NCI-H146 treated with DMSO at 0.1 percent for 48 hours (cell line): ENCODE results near the gene ABHD1.
A peak's percentile ranks its signal among the peaks of the same experiment; 100 is the strongest.
"Not testable (repeated sequence)": the region's sequence is repeated elsewhere in the genome, so short reads cannot be mapped to it uniquely, and the experiment has no call there.

ENCODE experiments used
- DNase-seq: peaks from one replicate; lab custom pipeline; 2025; ENCODE audit not compliant: unreplicated experiment; lab: John Stamatoyannopoulos, UW

The ABHD1 gene

DNA sequence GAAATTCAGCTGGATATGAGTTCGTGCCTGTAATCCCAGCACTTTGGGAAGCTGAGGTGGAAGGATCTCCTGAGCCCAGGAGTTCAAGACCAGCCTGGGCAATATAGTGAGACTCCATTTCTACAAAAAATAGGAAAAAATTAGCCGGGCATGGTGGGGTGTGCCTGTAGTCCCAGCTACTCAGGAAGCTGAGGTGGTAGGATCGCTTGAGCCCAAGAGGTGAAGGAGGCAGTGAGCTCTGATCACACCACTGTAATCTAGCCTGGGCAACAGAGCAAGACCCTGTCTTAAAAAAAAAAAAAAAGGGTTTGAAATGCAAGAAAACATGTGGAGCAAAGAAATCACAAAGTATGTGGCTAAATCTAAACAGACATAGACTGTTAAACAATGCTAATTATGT, 14.5 kb upstream of the ABHD1 start:
- no peak for DNase-seq

DNA sequence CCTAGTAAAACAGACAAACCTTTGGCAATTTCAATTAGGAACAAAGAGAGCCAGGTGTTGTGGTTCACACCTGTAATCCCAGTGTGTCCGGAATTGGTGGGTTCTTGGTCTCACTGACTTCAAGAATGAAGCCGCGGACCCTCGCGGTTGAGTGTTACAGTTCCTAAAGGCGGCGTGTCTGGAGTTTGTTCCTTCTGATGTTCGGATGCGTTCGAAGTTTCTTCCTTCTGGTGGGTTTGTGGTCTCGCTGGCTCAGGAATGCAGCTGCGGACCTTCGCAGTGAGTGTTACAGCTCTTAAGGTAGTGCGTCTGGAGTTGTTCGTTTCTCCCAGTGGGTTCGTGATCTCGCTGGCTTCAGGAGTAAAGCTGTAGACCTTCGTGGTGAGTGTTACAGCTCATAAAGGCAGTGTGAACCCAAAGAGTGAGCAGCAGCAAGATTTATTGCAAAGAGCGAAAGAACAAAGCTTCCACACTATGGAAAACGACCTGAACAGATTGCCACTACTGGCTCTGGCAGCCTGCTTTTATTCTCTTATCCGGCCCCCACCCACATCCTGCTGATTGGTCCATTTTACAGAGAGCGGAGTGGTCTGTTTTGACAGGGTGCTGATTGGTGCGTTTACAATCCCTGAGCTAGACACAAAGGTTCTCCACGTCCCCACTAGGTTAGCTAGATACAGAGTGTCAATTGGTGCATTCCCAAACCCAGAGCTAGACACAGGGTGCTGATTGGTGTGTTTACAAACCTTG, 12.8 kb upstream of the ABHD1 start:
- DNase-seq: not testable (repeated sequence)

DNA sequence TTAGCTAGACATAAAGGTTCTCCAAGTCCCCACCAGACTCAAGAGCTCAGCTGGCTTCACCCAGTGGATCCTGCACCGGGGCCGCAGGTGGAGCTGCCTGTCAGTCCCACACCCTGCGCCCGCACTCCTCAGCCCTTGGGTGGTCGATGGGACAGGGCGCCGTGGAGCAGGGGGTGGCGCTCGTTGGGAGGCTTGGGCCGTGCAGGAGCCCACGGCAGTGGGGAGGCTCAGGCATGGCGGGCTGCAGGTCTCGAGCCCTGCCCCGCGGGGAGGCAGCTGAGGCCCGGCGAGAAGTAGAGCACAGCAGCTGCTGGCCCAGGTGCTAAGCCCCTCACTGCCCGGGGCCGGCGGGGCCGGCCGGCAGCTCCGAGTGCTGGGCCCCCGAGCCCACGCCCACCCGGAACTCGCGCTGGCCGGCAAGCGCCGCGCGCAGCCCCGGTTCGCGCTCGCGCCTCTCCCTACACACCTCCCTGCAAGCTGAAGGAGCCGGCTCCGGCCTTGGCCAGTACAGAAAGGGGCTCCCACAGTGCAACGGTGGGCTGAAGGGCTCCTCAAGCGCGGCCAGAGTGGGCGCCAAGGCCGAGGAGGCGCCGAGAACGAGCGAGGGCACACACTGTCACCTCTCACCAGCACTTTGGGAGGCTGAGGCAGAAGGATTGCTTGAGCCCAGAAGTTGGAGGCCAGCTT, 12.1 kb upstream of the ABHD1 start:
- DNase-seq: not testable (repeated sequence)

DNA sequence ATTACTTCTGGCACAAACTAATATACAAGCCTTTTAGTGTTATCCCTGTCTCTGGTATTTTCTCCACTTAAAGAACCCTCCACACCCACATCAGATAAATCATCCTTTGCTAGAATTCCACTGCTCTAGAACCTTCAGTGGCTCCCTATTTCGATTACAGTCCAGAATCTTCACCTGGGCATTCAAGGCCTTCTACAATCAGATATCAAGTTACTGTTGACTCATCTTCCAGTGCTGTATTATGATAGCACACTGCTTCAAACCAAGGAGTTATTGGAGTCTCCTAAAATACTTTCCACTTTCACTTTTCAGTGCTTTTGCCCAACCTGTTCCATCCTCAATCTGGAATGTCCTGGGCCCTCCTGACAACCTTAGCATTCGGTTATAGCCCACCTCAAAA, 8.1 kb upstream of the ABHD1 start:
- DNase-seq: no peak

DNA sequence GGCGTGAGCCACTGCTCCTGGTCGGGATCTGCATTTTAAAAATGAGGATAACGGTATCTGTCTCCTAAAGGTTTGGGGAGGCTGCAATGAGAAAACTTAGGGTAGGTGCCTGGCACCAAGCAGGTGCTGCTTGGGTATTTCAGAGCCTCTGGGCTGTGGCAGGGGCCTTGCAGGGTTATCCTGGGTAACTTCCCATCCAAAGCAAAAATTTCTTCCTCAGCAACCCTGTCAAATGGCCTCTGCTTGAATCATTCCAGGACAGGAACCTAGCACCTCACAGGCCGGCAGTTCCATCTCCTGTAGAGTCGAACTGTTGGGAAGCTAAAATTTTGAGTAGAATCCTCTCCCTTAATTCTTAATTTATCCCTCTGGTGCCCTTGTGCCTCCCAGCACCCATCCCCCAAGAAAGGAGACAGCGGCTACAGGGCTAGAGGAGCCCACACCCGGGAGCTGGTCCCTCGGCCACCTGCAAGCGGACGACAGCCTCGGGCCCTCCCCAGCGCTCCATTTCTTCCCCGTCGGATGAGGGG, 5.6 kb upstream of the ABHD1 start:
- DNase-seq: no peak

DNA sequence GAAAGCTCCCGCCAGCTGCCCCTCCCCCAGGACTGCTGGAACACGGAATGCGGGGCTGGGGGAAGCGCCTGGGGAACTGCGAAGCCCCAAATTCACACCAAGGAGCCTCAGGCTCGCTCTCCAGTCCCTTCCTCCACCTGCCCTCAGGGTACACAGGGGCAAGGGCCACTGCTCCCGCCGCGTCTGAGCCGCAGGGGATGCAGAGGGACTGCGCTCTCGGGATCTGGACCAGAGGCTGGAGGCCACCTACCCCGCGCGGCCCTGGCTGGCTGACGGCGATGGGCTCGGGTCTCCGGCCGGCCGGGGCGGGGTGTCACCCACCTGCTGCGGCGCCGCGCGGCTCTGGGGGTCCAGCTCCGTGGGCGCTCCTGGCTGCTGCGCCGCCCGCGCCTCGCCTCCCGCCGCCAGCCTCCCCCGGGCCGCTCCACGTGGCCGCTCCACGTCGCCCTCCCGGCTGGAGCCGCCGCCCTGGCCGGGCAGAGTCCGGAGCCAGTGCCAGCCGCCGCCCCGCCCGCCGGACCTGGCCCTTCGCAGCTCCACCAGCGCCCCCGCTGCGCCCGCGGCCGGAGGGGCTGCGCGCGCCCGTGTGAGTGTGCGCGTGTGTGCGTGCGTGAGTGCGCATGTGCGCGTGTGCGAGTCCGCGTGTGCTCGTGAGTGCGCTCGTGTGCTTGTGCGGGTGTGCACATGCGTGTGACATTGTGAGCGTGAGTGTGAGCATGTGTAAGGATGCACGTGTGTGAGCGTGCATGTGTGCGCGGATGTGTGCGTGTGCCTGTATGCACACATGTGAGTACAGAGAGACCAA, 4.9 kb upstream of the ABHD1 start, which contains the start of gene CGREF1:
Gene CGREF1, minus strand, starts transcription at position 604 of the 805 bp plus-strand sequence. CDS start 14,762 bp downstream, outside the sequence.
- DNase-seq: peak; percentile 26

DNA sequence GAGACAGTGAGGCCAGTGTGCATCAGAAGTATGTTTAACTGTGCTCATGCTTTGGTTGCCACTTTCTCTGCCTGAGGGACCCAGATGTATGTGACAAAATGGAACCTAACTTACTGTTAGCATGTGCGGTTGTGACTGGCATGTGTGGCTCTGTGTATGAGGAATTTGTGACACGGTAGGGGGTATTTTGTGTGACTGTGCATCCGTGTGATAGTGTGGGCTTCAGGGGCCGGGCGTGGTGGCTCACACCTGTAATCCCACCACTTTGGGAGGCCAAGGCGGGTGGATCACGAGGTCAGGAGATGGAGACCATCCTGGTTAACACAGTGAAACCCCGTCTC, 4.3 kb upstream of the ABHD1 start:
- not testable (repeated sequence) for DNase-seq

DNA sequence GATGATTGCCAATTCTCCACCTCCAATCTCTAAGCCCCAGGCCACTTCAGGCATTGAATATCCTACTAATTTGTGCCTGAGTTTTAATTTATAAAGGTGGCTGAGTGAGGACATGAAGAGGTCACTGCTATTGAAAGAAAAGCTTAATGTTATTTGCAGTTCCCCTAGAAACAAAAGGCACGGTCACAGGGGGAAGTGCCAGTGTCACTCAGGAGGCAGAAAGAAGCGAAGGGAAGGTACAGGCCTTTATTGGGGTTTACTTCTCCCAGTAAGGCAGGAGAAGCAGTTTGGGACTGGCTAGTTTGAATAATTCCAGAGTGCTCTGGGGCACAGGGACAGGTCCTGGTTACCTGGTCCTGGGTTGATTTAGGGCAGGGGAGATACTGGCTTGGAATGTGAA, 1.7 kb upstream of the ABHD1 start:
- DNase-seq: no peak

DNA sequence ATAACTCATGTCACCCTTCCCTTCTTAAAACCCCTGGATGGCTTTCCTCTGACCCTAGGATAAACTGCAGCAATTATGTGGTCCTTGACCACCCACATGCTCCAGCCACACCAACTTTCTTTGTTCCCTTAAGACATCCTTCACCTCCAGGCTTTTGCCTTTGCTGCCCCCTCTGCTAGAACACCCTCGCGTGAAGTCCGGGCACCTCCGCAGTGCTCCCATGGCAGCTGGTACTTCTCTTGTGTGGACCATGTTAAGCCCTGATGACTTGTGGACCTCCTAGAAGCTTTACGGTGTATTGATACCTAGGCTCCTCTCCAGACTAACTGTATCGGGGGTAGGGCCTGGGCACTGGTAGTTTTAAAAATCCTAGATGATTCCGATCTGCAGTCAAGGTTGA, 824 bp upstream of the ABHD1 start:
- DNase-seq: no peak

DNA sequence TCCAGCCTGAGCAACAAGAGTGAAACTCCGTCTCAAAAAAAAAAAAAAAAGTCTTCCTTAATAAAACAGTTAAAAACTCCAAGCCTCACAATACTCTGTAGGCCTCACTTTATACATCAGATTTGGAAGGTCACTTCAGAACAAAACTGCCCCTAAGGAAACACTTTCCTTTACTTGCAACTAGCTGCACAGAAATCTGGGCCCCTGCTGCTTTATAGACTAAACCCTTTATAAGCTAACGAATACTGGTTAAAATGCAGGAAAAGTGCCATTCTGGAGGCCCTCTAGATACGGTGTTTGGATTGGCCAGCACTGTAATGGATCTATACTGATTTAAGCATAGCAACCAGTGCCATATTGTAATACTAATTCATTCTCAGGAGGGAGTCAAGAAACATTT, 1.5 kb downstream of the ABHD1 start:
- DNase-seq: no peak

DNA sequence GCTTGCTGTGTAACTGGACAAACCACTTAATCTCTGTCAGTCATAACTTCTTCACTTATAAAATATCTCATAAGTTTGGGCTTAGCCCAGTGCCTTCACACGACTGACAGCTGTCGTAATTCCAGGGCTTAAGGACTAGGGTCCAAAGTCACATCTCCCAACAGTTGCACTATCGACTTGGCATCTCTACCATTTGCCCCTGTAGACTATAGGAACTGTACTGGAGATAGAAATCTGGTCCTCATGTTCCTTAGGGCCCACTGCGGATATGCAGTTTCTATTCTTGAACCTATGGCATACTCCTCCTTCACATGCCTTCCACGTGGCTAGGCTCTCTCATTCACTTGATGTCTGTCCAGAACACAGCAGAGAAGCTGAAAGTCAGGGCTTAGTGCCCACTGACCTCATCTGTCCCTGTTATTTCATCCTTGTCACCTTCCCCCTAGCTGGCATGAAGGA, 2.7 kb downstream of the ABHD1 start:
- no peak for DNase-seq

DNA sequence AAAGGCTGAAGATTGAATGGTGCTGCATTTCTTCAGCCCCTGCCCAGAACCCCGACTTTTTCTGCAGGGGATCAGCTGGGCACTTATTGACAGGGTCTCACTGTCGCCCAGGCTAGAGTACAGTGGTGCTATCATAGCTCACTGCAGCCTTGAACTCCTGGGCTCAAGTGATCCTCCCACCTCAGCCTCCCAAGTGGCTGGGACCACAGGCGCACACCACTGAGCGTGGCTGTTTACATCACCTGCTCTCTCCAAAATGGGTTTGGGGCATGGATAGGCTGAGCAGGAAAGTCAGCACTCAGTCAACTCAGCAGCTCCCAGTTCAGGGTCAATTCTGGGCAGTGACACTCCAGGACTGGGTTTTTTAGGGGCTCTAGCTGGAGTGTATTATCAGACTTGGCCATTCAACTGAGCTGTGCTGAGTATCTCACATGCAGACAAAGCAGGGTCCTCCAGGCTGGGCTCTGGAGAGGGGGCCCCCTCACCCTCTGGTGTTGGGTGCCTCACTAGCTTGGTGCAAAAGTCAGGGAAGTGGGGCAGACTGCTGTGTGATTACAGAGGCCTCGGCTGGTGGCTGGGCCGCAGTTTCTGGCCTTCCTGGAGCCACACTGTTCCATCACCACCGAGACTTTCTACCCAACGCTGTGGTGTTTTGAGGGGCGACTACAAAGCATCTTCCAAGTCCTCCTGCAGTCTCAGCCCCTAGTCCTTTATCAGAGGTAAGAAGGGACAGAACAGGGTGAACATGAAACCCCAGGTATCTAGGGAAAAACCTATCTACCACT, 4.5 kb downstream of the ABHD1 start:
- DNase-seq: no peak

DNA sequence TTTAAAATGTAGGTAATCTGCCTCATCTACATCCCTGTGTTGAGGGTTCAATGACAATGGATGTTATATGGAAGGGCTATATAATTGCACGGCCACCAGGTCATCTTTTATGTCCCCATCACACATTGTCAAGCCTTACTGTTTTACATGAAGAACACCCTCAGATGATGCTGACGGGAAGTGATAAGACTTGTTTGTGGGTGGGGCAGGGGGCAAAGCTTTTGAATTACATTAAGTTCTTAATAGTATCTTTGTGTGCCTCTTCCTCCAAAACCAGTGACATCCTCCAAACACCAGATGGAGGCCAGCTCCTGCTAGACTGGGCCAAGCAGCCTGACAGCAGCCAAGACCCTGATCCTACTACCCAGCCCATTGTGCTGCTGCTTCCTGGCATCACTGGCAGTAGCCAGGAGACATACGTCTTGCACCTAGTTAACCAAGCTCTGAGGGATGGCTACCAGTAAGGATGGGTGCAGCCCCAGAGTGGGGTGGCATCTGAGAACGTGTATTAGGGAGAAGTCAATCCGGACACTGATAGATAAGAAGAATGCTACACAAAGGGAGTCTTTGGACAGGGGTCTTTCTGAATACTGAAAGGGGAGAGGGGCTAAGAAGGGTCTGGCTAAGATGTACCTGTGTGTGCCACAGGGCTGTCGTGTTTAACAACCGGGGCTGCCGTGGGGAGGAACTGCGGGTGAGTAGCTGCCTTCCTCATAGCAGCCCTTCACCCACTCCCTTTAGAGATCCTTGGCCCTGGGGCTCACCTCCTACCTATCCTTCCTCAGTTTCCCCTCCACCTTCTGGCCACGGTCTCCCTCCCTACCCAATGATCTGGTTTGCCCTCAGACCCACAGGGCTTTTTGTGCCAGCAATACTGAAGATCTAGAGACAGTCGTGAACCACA, 5.3 kb downstream of the ABHD1 start:
- DNase-seq: no peak

DNA sequence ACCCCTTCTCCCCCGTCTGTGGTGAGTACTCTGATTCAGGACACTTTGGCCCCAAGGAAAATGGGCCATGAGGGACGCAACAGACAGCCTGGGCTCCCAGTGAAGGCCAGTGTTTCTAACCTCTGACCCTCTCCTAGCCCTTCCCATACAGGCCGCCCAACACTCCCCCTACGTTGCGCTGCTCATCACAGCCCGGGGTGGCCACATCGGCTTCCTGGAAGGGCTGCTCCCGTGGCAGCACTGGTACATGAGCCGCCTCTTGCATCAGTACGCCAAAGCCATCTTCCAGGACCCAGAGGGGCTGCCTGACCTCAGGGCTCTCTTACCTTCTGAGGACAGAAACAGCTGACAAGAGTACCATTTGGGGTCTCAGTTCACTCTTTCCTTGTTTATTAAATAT, 6.8 kb downstream of the ABHD1 start:
- no peak for DNase-seq

DNA sequence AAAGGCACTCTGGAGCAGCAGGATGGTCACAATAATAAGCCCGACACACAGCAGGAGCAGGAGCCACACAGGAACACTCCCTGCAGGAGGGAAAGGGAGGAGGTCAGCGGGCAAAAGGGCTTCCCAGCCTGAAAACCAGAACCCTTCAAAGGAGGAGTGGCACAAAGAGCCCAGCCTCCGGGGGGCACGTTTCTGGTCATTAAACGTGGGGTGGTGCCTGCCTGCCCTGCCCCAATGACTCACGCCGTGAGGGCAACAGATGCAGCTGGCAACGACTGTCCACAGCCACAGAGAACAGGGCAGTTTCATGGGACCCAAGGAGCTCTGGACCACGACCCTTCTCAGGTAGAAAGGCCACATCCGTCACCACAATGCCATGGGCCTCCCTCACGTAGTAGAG, 7.8 kb downstream of the ABHD1 start:
- no peak for DNase-seq

DNA sequence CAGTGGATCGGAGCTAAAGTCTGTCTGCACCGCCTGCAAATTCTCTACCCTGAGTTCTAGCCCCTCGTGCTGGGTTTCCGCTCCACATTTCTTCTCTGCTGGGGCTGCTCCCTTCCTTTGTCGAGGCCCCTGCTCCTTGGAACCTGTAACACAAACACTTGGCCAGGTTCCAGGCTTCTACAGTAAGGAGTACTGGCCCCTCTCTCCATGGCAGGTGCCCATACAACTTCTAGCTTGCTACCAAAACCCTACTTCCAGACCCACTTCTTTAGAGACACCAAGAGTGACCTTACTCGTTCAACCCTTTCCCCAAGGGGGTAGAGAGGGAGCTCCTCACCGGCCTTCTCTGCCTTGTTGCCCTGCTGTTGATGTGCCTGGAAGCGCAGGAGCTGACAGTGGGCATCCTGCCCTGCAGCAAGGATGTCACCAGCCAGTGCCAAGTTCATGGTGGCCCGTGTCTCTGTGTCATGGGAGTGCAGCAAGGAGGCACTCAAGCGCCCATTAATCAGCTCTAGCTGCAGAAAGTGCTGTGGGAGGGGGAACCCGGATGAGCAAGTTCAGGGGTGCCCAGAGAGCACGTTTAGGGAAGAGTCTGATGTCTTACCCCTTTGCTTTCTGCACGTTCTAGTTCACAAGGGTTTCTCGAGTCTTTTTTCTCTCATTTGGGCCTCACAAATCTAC, 9.7 kb downstream of the ABHD1 start:
- no peak for DNase-seq

DNA sequence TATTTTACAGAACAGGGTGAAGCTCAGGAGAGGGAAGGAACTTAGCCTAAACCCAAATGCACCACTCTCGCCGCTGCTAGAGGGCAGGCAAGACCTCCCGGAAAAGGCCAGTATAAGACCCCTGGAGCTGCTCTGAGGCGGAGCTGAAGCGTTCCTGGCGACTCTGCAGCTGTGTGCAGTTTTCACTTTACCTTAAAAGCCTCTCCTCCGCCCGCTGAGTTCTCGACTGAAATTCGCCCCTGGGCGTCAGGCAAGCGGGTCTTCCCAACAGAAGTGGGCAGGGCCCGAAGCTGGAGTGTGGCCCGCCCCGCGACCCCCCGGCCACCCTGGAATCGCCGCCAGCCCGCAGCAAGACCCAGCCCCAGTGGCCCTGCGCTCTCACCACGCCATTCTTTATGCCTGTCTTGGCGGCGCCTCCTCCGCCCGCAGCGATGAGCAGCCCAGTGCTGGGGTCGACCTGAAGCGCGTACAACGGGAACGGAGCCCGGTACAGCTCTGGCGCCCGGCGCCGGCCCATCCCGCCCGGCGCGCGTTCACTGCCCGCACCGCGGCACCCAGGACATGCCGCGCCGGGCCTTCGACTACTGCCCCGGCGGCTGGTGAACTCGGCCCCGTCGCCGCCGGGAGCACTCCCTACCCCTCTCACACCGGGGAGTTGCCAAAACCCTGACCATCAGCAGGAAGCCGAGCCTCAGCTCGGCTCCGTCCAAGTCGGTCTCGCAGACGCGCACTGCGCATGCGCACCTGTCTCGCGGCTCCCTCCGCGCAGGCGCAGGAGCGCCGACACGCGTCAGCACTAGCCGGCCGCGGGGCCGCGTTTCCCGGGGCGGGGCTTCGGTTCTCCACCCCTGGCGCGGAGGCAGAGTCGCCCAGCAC, 10.5 kb downstream of the ABHD1 start, which contains the start of gene PREB:
Gene PREB, minus strand, starts transcription at position 732 of the 876 bp plus-strand sequence. Its CDS starts 215 bp downstream, at position 517.
- DNase-seq: peak; percentile 92
